Measurements from ENCODE around the gene ITPR3. TPM values are rescaled to one million over a fixed set of nuclear protein-coding genes. Genes with fewer than 3 reads are reported as not detected.
A peak's percentile ranks its signal among the peaks of the same experiment; 100 is the strongest.

Gene ITPR3
- total and polyA plus RNA-seq, 2 of the 13 experiments (the other 11 are each of a cell fraction or from before 2014, with no cell fraction given), result 3.8 to 21.4 TPM

DNA sequence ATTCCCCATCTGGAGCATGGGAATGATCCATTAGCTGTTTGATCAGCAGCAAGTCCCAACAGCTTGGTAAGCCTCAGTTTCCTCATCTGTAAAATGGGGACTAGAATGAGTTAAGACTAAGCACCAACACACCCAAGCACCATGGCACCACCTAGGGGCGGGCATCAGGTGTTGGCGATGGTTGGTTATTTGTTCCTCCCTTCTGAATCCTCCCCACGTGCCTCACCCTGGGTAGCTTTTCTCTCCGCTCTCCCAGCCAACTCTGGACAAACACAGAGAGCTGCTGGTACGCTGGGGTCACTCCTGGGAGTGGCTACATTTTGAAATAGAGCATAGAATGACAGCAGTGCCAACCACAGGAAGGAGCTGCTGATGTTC lies 13.3 kb upstream of the ITPR3 start (continued):
- TF ChIP-seq, protein P1, sequence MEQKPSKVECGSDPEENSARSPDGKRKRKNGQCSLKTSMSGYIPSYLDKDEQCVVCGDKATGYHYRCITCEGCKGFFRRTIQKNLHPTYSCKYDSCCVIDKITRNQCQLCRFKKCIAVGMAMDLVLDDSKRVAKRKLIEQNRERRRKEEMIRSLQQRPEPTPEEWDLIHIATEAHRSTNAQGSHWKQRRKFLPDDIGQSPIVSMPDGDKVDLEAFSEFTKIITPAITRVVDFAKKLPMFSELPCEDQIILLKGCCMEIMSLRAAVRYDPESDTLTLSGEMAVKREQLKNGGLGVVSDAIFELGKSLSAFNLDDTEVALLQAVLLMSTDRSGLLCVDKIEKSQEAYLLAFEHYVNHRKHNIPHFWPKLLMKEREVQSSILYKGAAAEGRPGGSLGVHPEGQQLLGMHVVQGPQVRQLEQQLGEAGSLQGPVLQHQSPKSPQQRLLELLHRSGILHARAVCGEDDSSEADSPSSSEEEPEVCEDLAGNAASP (CRISPR knock-in tag; IDR thresholded peaks at IDR 0.05; ENCODE audit: borderline replicate concordance), result no peak
- TF ChIP-seq ZNF83 (CRISPR knock-in tag; IDR thresholded peaks at IDR 0.05; ENCODE audit: borderline replicate concordance) (no peak), ZNF101 (CRISPR knock-in tag; IDR thresholded peaks at IDR 0.05; ENCODE audit: borderline replicate concordance, low read depth) (no peak), BORCS8-MEF2B (CRISPR knock-in tag; IDR thresholded peaks at IDR 0.05) (no peak), MTA1 (CRISPR knock-in tag; IDR thresholded peaks at IDR 0.05; ENCODE audit: borderline replicate concordance) (no peak), ADNP (CRISPR knock-in tag; IDR thresholded peaks at IDR 0.05) (peak; percentile 79), MTA3 (CRISPR knock-in tag; IDR thresholded peaks at IDR 0.05) (no peak), NFE2L1 (CRISPR knock-in tag; IDR thresholded peaks at IDR 0.05; ENCODE audit: borderline replicate concordance) (no peak), GABPB1 (CRISPR knock-in tag; IDR thresholded peaks at IDR 0.05) (peak; percentile 11; the same call in 1 of the 2 replicates), SP1 (IDR thresholded peaks at IDR 0.05) (no peak), SP1 (CRISPR knock-in tag; IDR thresholded peaks at IDR 0.05) (no peak; the same call in 1 of the 2 replicates), FOXO1 (CRISPR knock-in tag; IDR thresholded peaks at IDR 0.05) (no peak), ZNF292 (CRISPR knock-in tag; IDR thresholded peaks at IDR 0.05; ENCODE audit: borderline replicate concordance, low read depth) (no peak), HCFC1 (IDR thresholded peaks at IDR 0.05; ENCODE audit: low read depth, low read length) (no peak), HOXA9 (CRISPR knock-in tag; IDR thresholded peaks at IDR 0.05; ENCODE audit: borderline replicate concordance) (no peak), ZBTB3 (CRISPR knock-in tag; IDR thresholded peaks at IDR 0.05; ENCODE audit: borderline replicate concordance, low read depth) (no peak), POLR2AphosphoS5 (IDR thresholded peaks at IDR 0.05; ENCODE audit: low read depth, low read length) (no peak), ZNF263 (CRISPR knock-in tag; IDR thresholded peaks at IDR 0.05) (peak; percentile 56; the same call in 1 of the 2 replicates), THYN1 (CRISPR knock-in tag; IDR thresholded peaks at IDR 0.05; ENCODE audit: borderline replicate concordance, low read depth) (no peak), SKI (IDR thresholded peaks at IDR 0.05; ENCODE audit: partially characterized antibody) (peak; percentile 13), ZNF552 (CRISPR knock-in tag; IDR thresholded peaks at IDR 0.05; ENCODE audit: borderline replicate concordance) (no peak), FOXA1 (IDR thresholded peaks at IDR 0.05) (no peak), FOXA1 (CRISPR knock-in tag; IDR thresholded peaks at IDR 0.05) (peak; percentile 30; the same call in 1 of the 2 replicates), HDAC2 (CRISPR knock-in tag; IDR thresholded peaks at IDR 0.05) (no peak)
- TF ChIP-seq, protein P2, sequence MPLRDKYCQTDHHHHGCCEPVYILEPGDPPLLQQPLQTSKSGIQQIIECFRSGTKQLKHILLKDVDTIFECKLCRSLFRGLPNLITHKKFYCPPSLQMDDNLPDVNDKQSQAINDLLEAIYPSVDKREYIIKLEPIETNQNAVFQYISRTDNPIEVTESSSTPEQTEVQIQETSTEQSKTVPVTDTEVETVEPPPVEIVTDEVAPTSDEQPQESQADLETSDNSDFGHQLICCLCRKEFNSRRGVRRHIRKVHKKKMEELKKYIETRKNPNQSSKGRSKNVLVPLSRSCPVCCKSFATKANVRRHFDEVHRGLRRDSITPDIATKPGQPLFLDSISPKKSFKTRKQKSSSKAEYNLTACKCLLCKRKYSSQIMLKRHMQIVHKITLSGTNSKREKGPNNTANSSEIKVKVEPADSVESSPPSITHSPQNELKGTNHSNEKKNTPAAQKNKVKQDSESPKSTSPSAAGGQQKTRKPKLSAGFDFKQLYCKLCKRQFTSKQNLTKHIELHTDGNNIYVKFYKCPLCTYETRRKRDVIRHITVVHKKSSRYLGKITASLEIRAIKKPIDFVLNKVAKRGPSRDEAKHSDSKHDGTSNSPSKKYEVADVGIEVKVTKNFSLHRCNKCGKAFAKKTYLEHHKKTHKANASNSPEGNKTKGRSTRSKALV (CRISPR knock-in tag; IDR thresholded peaks at IDR 0.05), result no peak
- TF ChIP-seq, protein P3, sequence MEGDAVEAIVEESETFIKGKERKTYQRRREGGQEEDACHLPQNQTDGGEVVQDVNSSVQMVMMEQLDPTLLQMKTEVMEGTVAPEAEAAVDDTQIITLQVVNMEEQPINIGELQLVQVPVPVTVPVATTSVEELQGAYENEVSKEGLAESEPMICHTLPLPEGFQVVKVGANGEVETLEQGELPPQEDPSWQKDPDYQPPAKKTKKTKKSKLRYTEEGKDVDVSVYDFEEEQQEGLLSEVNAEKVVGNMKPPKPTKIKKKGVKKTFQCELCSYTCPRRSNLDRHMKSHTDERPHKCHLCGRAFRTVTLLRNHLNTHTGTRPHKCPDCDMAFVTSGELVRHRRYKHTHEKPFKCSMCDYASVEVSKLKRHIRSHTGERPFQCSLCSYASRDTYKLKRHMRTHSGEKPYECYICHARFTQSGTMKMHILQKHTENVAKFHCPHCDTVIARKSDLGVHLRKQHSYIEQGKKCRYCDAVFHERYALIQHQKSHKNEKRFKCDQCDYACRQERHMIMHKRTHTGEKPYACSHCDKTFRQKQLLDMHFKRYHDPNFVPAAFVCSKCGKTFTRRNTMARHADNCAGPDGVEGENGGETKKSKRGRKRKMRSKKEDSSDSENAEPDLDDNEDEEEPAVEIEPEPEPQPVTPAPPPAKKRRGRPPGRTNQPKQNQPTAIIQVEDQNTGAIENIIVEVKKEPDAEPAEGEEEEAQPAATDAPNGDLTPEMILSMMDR (CRISPR knock-in tag; IDR thresholded peaks at IDR 0.05), result peak; percentile 76
- TF ChIP-seq, protein P4, sequence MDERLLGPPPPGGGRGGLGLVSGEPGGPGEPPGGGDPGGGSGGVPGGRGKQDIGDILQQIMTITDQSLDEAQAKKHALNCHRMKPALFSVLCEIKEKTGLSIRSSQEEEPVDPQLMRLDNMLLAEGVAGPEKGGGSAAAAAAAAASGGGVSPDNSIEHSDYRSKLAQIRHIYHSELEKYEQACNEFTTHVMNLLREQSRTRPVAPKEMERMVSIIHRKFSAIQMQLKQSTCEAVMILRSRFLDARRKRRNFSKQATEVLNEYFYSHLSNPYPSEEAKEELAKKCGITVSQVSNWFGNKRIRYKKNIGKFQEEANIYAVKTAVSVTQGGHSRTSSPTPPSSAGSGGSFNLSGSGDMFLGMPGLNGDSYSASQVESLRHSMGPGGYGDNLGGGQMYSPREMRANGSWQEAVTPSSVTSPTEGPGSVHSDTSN (CRISPR knock-in tag; IDR thresholded peaks at IDR 0.05), result 0 out of 2 replicates have a peak, but pooled peaks have one; percentile 13

All from HepG2 (cell line).